ENCODE data around the gene CTBS. TPM values are rescaled to one million over a fixed set of nuclear protein-coding genes. Genes with fewer than 3 reads are reported as not detected.

The CTBS gene
- total RNA-seq, 2 experiments from 2014 or later = 13.6 to 18.7 TPM

GRCh38 chr1:84581648-84582047 is 7.4 kb upstream of the CTBS start:
- H3K27ac Mint-ChIP-seq = no peak overlapping the region

GRCh38 chr1:84574936-84575335 is 696 bp upstream of the CTBS start:
- Mint-ChIP-seq H3K4me1 (peaks cover 39% of the 10 kb centered on the region), H3K36me3 (peaks cover 27% of the 10 kb centered on the region), H3K27me3 (no peaks in the 10 kb centered on the region), H3K27ac (peak overlapping the region; percentile 99), H3K4me3 (peak overlapping the region; percentile 94), H3K9me3 (ENCODE audit: low read depth) (no peaks in the 10 kb centered on the region)
- CTCF ChIA-PET = interaction anchor here (1.4 to 4.1 kb wide), 3 partner anchors 45 to 141 kb away, joined by 6 to 19 read pairs (median 8); no protein-coding TSS in a partner anchor
- no peak for ATAC-seq
- DNase-seq = no peak

More at GRCh38 chr1:84581648-84582047, 7.4 kb upstream of the CTBS start:
- H3K4me1 Mint-ChIP-seq = peaks cover 1% of the 10 kb centered on the region
- H3K4me3 Mint-ChIP-seq = no peak overlapping the region
- peaks cover 10% of the 10 kb centered on the region for H3K36me3 Mint-ChIP-seq
- ATAC-seq = no peak
- H3K27me3 Mint-ChIP-seq = no peaks in the 10 kb centered on the region
- CTCF ChIA-PET = interaction anchor here (1.2 to 1.3 kb wide), 2 partner anchors 10 to 112 kb away, joined by 3 read pairs; no protein-coding TSS in a partner anchor
- DNase-seq = no peak
- peaks cover 5% of the 10 kb centered on the region for H3K9me3 Mint-ChIP-seq (ENCODE audit: low read depth)

- DNase-seq = no peak
- Mint-ChIP-seq H3K9me3 (ENCODE audit: low read depth) (no peaks in the 10 kb centered on the region), H3K36me3 (peaks cover 36% of the 10 kb centered on the region), H3K27ac (peak overlapping the region; percentile 99), H3K4me1 (peaks cover 39% of the 10 kb centered on the region), H3K4me3 (peak overlapping the region; percentile 94), H3K27me3 (no peaks in the 10 kb centered on the region)
- ATAC-seq = peak; percentile 4
- CTCF ChIA-PET = interaction anchor here (0.7 to 4.1 kb wide), 10 partner anchors 23 to 139 kb away, joined by 3 to 19 read pairs (median 4); partner anchors contain the start of genes GNG5 and SPATA1
Observed at GRCh38 chr1:84573481-84573966, 716 bp downstream of the CTBS start.

- ATAC-seq = no peak
Observed at GRCh38 chr1:84571150-84571535, 3.1 kb downstream of the CTBS start.

GRCh38 chr1:84570436-84571149 is 3.6 kb downstream of the CTBS start:
- Mint-ChIP-seq H3K4me1 (peaks cover 42% of the 10 kb centered on the region), H3K4me3 (no peak overlapping the region)

More at GRCh38 chr1:84571150-84571535, 3.1 kb downstream of the CTBS start:
- Mint-ChIP-seq H3K4me1 (peaks cover 43% of the 10 kb centered on the region), H3K27ac (no peak overlapping the region), H3K36me3 (peaks cover 50% of the 10 kb centered on the region), H3K27me3 (no peaks in the 10 kb centered on the region), H3K4me3 (no peak overlapping the region), H3K9me3 (ENCODE audit: low read depth) (no peaks in the 10 kb centered on the region)
- CTCF ChIA-PET = no interaction called here
- no peak for DNase-seq

GRCh38 chr1:84569216-84569615 is 5.0 kb downstream of the CTBS start:
- CTCF ChIA-PET = no interaction called here
- peaks cover 54% of the 10 kb centered on the region for H3K36me3 Mint-ChIP-seq
- ATAC-seq = no peak
- no peak overlapping the region for H3K27ac Mint-ChIP-seq
- no peaks in the 10 kb centered on the region for H3K27me3 Mint-ChIP-seq
- peaks cover 31% of the 10 kb centered on the region for H3K4me1 Mint-ChIP-seq
- no peaks in the 10 kb centered on the region for H3K9me3 Mint-ChIP-seq (ENCODE audit: low read depth)
- no peak overlapping the region for H3K4me3 Mint-ChIP-seq
- no peak for DNase-seq

More at GRCh38 chr1:84570436-84571149, 3.6 kb downstream of the CTBS start:
- ATAC-seq = no peak
- CTCF ChIA-PET = no interaction called here
- Mint-ChIP-seq H3K27ac (no peak overlapping the region), H3K36me3 (peaks cover 52% of the 10 kb centered on the region), H3K27me3 (no peaks in the 10 kb centered on the region), H3K9me3 (ENCODE audit: low read depth) (no peaks in the 10 kb centered on the region)
- DNase-seq = no peak

GRCh38 chr1:84550826-84551225 is 23.4 kb downstream of the CTBS start:
- DNase-seq (no peak), ATAC-seq (no peak)
- Mint-ChIP-seq H3K27ac (no peak overlapping the region), H3K9me3 (ENCODE audit: low read depth) (no peaks in the 10 kb centered on the region), H3K4me1 (no peaks in the 10 kb centered on the region), H3K4me3 (no peak overlapping the region), H3K27me3 (no peaks in the 10 kb centered on the region), H3K36me3 (peaks cover 8% of the 10 kb centered on the region)
- CTCF ChIA-PET = interaction anchor here (1.0 to 1.3 kb wide), 2 partner anchors 10 to 22 kb away, joined by 3 read pairs; no protein-coding TSS in a partner anchor

- ATAC-seq (no peak), DNase-seq (no peak)
- H3K27ac Mint-ChIP-seq = no peak overlapping the region
- peaks cover 22% of the 10 kb centered on the region for H3K4me1 Mint-ChIP-seq
- H3K36me3 Mint-ChIP-seq = peaks cover 31% of the 10 kb centered on the region
- no peaks in the 10 kb centered on the region for H3K9me3 Mint-ChIP-seq (ENCODE audit: low read depth)
- H3K27me3 Mint-ChIP-seq = no peaks in the 10 kb centered on the region
- no peak overlapping the region for H3K4me3 Mint-ChIP-seq
- CTCF ChIA-PET = interaction anchor here (1.0 to 2.4 kb wide), 3 partner anchors 99 to 400 kb away, joined by 3 to 7 read pairs (median 3); partner anchors contain the start of gene PRKACB
Observed at GRCh38 chr1:84541679-84542078, 32.6 kb downstream of the CTBS start.

GRCh38 chr1:84540759-84541158 is 33.5 kb downstream of the CTBS start:
- H3K9me3 Mint-ChIP-seq (ENCODE audit: low read depth) = no peaks in the 10 kb centered on the region
- H3K27ac Mint-ChIP-seq = no peak overlapping the region
- CTCF ChIA-PET = interaction anchor here (0.9 to 1.5 kb wide), 2 partner anchors 23 to 399 kb away, joined by 3 to 4 read pairs; no protein-coding TSS in a partner anchor

GRCh38 chr1:84539972-84540371 is 34.3 kb downstream of the CTBS start:
- Mint-ChIP-seq H3K4me3 (no peak overlapping the region), H3K27ac (peak overlapping the region; percentile 23), H3K27me3 (no peaks in the 10 kb centered on the region), H3K4me1 (peaks cover 24% of the 10 kb centered on the region), H3K36me3 (peaks cover 31% of the 10 kb centered on the region), H3K9me3 (ENCODE audit: low read depth) (no peaks in the 10 kb centered on the region)
- DNase-seq (no peak), ATAC-seq (no peak)
- CTCF ChIA-PET = interaction anchor here (0.8 to 1.5 kb wide), 3 partner anchors 22 to 399 kb away, joined by 3 to 4 read pairs (median 3); partner anchors contain the start of genes GNG5 and SPATA1

More at GRCh38 chr1:84540759-84541158, 33.5 kb downstream of the CTBS start:
- Mint-ChIP-seq H3K27me3 (no peaks in the 10 kb centered on the region), H3K36me3 (peaks cover 31% of the 10 kb centered on the region), H3K4me3 (no peak overlapping the region), H3K4me1 (peaks cover 22% of the 10 kb centered on the region)
- ATAC-seq (no peak), DNase-seq (no peak)

- Mint-ChIP-seq H3K9me3 (ENCODE audit: low read depth) (no peaks in the 10 kb centered on the region), H3K4me3 (no peak overlapping the region), H3K27me3 (no peaks in the 10 kb centered on the region), H3K27ac (peak overlapping the region; percentile 12), H3K4me1 (peaks cover 26% of the 10 kb centered on the region), H3K36me3 (peaks cover 27% of the 10 kb centered on the region)
- peak; percentile 58 for ATAC-seq
- CTCF ChIA-PET = interaction anchor here (0.6 to 1.2 kb wide), 2 partner anchors 82 to 96 kb away, joined by 3 read pairs; no protein-coding TSS in a partner anchor
- no peak for DNase-seq
Observed at GRCh38 chr1:84538599-84538998, 35.6 kb downstream of the CTBS start.

GRCh38 chr1:84525779-84526178 is 48.5 kb downstream of the CTBS start:
- peaks cover 3% of the 10 kb centered on the region for H3K9me3 Mint-ChIP-seq (ENCODE audit: low read depth)
- no peak for ATAC-seq
- DNase-seq = no peak
- H3K36me3 Mint-ChIP-seq = peaks cover 9% of the 10 kb centered on the region
- no peaks in the 10 kb centered on the region for H3K4me1 Mint-ChIP-seq
- no peaks in the 10 kb centered on the region for H3K27me3 Mint-ChIP-seq
- CTCF ChIA-PET = no interaction called here
- no peak overlapping the region for H3K4me3 Mint-ChIP-seq
- H3K27ac Mint-ChIP-seq = no peak overlapping the region

GRCh38 chr1:84524590-84524989 is 49.6 kb downstream of the CTBS start:
- CTCF ChIA-PET = interaction anchor here (0.5 kb wide), 1 partner anchor 354 kb away, joined by 3 read pairs; no protein-coding TSS in a partner anchor
- Mint-ChIP-seq H3K9me3 (ENCODE audit: low read depth) (peaks cover 3% of the 10 kb centered on the region), H3K4me3 (no peak overlapping the region), H3K27me3 (no peaks in the 10 kb centered on the region), H3K4me1 (no peaks in the 10 kb centered on the region), H3K27ac (no peak overlapping the region), H3K36me3 (peaks cover 8% of the 10 kb centered on the region)
- DNase-seq (no peak), ATAC-seq (no peak)

All from activated CD8-positive, alpha-beta memory T cell treated with anti-CD3 and anti-CD28 coated beads, Interleukin-2, amount 10 ng/mL, durations not matched to agents 7 days and 5 days (primary cell).